HFFc6 (cell line): Measurements from ENCODE around the gene ENTHD1. TPM values are rescaled to one million over a fixed set of nuclear protein-coding genes. Genes with fewer than 3 reads are reported as not detected.

Experiments used
- DNase-seq: peaks from one replicate; pipeline ENCODE4 v3.0.0-alpha.2; 2018
- H3K27ac Mint-ChIP-seq: 2 replicates; pipeline ENCODE4 v1.8.0; 2020; ENCODE audit warnings: mild to moderate bottlenecking, mixed read lengths
- H3K27me3 Mint-ChIP-seq: 2 replicates; pipeline ENCODE4 v1.8.0; 2021; ENCODE audit warnings: mild to moderate bottlenecking, moderate library complexity, mixed read lengths; ENCODE audit not compliant: insufficient read depth
- H3K36me3 Mint-ChIP-seq: 2 replicates; pipeline ENCODE4 v1.8.0; 2021; ENCODE audit warnings: low read depth, mixed read lengths
- H3K4me1 Mint-ChIP-seq: 2 replicates; pipeline ENCODE4 v1.8.0; 2020; ENCODE audit warnings: low read depth, mixed read lengths
- H3K4me3 Mint-ChIP-seq: 2 replicates; pipeline ENCODE4 v1.8.0; 2020; ENCODE audit warnings: mild to moderate bottlenecking, moderate library complexity, mixed read lengths
- H3K9me3 Mint-ChIP-seq: 2 replicates; pipeline ENCODE4 v1.8.0; 2020; ENCODE audit warnings: mild to moderate bottlenecking, mixed read lengths
- total RNA-seq, 6 experiments: library from RNA; stranded (reverse); fragmentation: NEBNext Ultra II Directional; extraction: Animal tissue kit (Norgen Biotek cat#: 25700); gene quantifications; 2 replicates in 1 of 6; 3 replicates in 5 of 6; pipeline ENCODE4 v1.2.3, GENCODE V29; 2021
- TF ChIP-seq, protein P1 (sequence below): fragments of 200-600 bp; sonication (generic); IDR thresholded peaks from 2 replicates; pipeline ENCODE4 v1.5.0; 2021; ENCODE audit warnings: antibody characterized with exemption, mild to moderate bottlenecking

Gene ENTHD1
- total RNA-seq, 6 experiments from 2014 or later: not detected

GRCh38 chr22:39712081-39712480, 181.5 kb downstream of the ENTHD1 start:
- no peak overlapping the region for H3K27ac Mint-ChIP-seq

DNA sequence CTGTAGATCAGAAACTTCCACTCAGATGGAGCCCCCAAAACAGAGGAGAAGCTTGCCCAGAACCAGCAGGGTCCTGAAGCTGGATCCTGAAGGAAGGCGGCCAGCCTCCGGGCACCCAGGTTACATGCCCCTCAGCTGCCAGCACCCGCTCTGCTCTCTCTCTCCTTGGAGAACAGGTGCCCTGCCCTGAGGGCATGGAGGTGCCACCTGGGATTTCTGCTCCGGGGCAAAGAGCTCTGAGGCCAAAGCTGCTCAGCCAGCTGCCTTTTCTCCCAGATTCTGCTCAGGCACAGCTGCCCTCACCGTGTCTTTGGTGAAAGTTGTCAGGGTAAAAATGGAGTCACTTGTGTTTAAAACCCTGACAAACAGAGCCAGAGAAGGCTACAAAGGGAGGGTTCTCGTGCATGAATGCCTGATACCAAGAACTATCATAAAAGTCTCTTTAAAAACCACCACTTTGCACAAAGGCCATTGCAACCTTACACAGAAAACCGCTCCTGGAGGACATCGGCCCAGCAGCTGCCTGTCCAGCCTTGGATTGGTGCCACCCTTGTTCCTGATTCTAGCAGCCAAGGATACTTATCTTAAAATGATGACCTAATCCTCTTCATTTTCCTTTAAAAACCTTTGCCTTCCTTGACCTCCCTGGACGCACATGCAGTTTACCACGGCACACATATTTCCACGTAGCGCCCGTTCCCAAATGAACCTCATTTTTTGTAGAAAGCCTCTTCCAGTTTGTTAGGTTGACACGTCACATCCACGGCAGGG, 183.0 kb downstream of the ENTHD1 start:
- Mint-ChIP-seq H3K27ac (no peak overlapping the region), H3K27me3 (peaks cover 61% of the 10 kb centered on the region), H3K4me3 (no peak overlapping the region), H3K9me3 (no peaks in the 10 kb centered on the region), H3K36me3 (no peaks in the 10 kb centered on the region), H3K4me1 (no peaks in the 10 kb centered on the region)
- no peak for DNase-seq
- TF ChIP-seq, protein P1, sequence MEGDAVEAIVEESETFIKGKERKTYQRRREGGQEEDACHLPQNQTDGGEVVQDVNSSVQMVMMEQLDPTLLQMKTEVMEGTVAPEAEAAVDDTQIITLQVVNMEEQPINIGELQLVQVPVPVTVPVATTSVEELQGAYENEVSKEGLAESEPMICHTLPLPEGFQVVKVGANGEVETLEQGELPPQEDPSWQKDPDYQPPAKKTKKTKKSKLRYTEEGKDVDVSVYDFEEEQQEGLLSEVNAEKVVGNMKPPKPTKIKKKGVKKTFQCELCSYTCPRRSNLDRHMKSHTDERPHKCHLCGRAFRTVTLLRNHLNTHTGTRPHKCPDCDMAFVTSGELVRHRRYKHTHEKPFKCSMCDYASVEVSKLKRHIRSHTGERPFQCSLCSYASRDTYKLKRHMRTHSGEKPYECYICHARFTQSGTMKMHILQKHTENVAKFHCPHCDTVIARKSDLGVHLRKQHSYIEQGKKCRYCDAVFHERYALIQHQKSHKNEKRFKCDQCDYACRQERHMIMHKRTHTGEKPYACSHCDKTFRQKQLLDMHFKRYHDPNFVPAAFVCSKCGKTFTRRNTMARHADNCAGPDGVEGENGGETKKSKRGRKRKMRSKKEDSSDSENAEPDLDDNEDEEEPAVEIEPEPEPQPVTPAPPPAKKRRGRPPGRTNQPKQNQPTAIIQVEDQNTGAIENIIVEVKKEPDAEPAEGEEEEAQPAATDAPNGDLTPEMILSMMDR: no peak

More at GRCh38 chr22:39712081-39712480, 181.5 kb downstream of the ENTHD1 start:
- peaks cover 66% of the 10 kb centered on the region for H3K27me3 Mint-ChIP-seq
- no peaks in the 10 kb centered on the region for H3K4me1 Mint-ChIP-seq
- TF ChIP-seq, protein P1: no peak
- H3K9me3 Mint-ChIP-seq: no peaks in the 10 kb centered on the region
- DNase-seq: no peak
- H3K36me3 Mint-ChIP-seq: no peaks in the 10 kb centered on the region
- H3K4me3 Mint-ChIP-seq: no peak overlapping the region

DNA sequence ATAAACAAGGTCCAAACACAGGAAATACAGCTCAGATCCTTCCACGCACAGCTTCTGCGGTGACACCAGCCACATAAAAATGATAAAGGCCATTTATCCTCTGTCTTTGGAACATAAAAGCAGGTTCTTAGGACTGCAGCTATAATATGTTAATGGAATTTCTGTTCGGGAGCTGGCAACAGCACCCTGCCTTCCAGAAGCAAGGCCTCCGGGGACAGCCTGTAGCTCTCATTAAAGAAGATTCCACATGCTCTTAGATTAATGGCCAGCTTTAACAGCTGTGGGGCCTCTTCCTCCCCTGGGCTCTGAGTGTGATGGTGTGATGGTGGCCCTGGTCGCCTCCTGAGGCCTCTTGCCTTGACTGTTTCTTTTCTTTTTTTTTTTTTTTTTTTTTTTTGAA, 185.7 kb downstream of the ENTHD1 start:
- TF ChIP-seq, protein P1: no peak
- Mint-ChIP-seq H3K36me3 (no peaks in the 10 kb centered on the region), H3K4me3 (no peak overlapping the region), H3K9me3 (no peaks in the 10 kb centered on the region), H3K27ac (no peak overlapping the region), H3K4me1 (no peaks in the 10 kb centered on the region), H3K27me3 (peaks cover 59% of the 10 kb centered on the region)
- DNase-seq: no peak

GRCh38 chr22:39707351-39707750, 186.2 kb downstream of the ENTHD1 start:
- Mint-ChIP-seq H3K9me3 (no peaks in the 10 kb centered on the region), H3K4me1 (no peaks in the 10 kb centered on the region), H3K27me3 (peaks cover 60% of the 10 kb centered on the region), H3K27ac (no peak overlapping the region), H3K36me3 (no peaks in the 10 kb centered on the region), H3K4me3 (no peak overlapping the region)
- TF ChIP-seq, protein P1: no peak
- DNase-seq: no peak

DNA sequence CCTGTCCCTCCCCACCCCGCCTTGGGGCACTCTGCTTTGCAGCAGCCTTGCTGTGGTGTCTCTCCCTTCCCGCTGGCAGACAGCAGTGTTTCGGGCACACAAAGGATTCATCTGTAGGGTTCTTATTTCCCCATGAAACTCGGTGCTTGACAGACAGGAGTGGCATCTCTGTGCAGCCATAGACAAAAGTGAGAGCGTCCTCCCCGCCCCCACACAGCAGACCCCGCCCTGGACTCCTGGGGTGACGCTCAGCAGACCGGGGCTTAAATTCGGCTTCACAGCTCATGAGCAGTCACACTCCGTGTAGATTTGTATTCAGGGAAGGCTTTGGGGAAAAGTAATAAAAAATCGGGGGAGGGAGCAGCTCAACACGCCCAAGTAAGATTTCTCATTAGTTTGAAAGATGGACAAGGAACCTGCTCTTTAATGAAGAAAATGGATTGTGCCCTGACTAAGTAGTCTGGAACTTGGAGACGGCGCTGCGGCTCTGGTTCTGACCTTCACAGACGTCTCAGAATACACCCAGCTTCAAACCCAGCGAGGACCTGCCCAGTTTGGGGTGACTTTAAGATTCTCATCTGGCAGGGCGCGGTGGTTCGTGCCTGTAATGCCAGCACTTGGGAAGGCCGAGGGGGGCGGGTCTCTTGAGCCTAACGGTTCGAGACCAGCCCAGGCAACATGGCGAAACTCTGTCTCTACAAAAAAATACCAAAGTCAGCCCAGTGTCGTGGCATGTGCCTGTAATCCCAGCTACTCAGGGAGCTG, 187.0 kb downstream of the ENTHD1 start:
- Mint-ChIP-seq H3K9me3 (no peaks in the 10 kb centered on the region), H3K27me3 (peaks cover 63% of the 10 kb centered on the region), H3K36me3 (no peaks in the 10 kb centered on the region), H3K4me3 (no peak overlapping the region), H3K4me1 (no peaks in the 10 kb centered on the region), H3K27ac (no peak overlapping the region)
- TF ChIP-seq, protein P1: no peak
- DNase-seq: no peak
